HUDEP-2 (cell line): ENCODE results near the gene SLC6A11.

Experiments used
- DNase-seq, 76 experiments: peaks; one replicate each; lab custom pipeline; 2025; ENCODE audit not compliant: unreplicated experiment in 76 of 76; lab: John Stamatoyannopoulos, UW

Gene SLC6A11

GRCh38 chr3:10974746-10975375 lies 158.8 kb downstream of the SLC6A11 start:
- no peak for DNase-seq

- no peak for DNase-seq
Observed at GRCh38 chr3:10975695-10976234, 159.7 kb downstream of the SLC6A11 start.

- no peak for DNase-seq
Observed at GRCh38 chr3:10976770-10977169, 160.7 kb downstream of the SLC6A11 start.

GRCh38 chr3:10977892-10978510 lies 162.0 kb downstream of the SLC6A11 start:
- DNase-seq = no peak

- DNase-seq = no peak
Observed at GRCh38 chr3:10978956-10979355, 162.9 kb downstream of the SLC6A11 start.

GRCh38 chr3:10980312-10980711 lies 164.3 kb downstream of the SLC6A11 start:
- DNase-seq = no peak

- DNase-seq = no peak
Observed at GRCh38 chr3:10981031-10981430, 165.0 kb downstream of the SLC6A11 start.

- no peak for DNase-seq
Observed at GRCh38 chr3:10981961-10982360, 165.9 kb downstream of the SLC6A11 start.

GRCh38 chr3:10982782-10983181 lies 166.8 kb downstream of the SLC6A11 start:
- no peak for DNase-seq

GRCh38 chr3:10983219-10983916 lies 167.3 kb downstream of the SLC6A11 start:
- DNase-seq = peak in 19 of 76 experiments; percentile 3 to 37 (median 10)

- DNase-seq = no peak
Observed at GRCh38 chr3:10984371-10984896, 168.4 kb downstream of the SLC6A11 start.

- DNase-seq = no peak
Observed at GRCh38 chr3:10985181-10985580, 169.2 kb downstream of the SLC6A11 start.

- DNase-seq = no peak
Observed at GRCh38 chr3:10986592-10986991, 170.6 kb downstream of the SLC6A11 start.

GRCh38 chr3:10988001-10988665 lies 172.1 kb downstream of the SLC6A11 start:
- no peak for DNase-seq

GRCh38 chr3:10988991-10989484 lies 173.0 kb downstream of the SLC6A11 start:
- DNase-seq = no peak
